Measurements from ENCODE around the gene H1-8.

DNA sequence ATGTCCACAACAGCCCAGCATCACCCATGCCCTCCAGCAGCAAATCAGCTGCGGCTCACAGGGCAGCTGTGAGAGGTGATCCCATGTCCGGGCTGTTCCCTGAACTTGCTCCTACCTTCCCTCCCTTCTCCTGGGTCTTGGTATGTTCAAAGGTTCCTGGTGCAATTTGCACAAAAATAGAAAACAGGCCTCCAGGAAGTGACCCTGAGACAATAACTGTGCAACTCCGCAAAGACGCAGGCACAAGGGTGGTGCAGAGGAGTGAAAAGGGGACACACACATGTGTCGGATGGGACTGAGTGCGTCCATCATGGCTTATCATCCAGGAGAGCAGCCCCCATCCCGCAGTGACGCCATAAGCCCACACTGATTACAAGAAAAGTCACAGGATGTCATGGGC is 47.2 kb downstream of the H1-8 start:
- TF ChIP-seq POLR2A (IDR thresholded peaks at IDR 0.05), result no peak
- TF ChIP-seq, protein P1, sequence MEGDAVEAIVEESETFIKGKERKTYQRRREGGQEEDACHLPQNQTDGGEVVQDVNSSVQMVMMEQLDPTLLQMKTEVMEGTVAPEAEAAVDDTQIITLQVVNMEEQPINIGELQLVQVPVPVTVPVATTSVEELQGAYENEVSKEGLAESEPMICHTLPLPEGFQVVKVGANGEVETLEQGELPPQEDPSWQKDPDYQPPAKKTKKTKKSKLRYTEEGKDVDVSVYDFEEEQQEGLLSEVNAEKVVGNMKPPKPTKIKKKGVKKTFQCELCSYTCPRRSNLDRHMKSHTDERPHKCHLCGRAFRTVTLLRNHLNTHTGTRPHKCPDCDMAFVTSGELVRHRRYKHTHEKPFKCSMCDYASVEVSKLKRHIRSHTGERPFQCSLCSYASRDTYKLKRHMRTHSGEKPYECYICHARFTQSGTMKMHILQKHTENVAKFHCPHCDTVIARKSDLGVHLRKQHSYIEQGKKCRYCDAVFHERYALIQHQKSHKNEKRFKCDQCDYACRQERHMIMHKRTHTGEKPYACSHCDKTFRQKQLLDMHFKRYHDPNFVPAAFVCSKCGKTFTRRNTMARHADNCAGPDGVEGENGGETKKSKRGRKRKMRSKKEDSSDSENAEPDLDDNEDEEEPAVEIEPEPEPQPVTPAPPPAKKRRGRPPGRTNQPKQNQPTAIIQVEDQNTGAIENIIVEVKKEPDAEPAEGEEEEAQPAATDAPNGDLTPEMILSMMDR (IDR thresholded peaks at IDR 0.05), result no peak

All from heart left ventricle (tissue), 13 donors.